IPS-18c (cell line): ENCODE results near the gene REPS2.

Source experiments
- H3K4me3 ChIP-seq: 2 replicates; pipeline ENCODE4 v1.7.0; 2013; ENCODE audit warnings: low read depth, mild to moderate bottlenecking, low read length, moderate library complexity; ENCODE audit not compliant: insufficient read depth
- H3K9me3 ChIP-seq: one replicate; pipeline ENCODE4 v1.6.1; 2013; ENCODE audit warnings: mild to moderate bottlenecking, low read length, moderate library complexity; ENCODE audit not compliant: control insufficient read depth, insufficient read depth

Gene REPS2

DNA sequence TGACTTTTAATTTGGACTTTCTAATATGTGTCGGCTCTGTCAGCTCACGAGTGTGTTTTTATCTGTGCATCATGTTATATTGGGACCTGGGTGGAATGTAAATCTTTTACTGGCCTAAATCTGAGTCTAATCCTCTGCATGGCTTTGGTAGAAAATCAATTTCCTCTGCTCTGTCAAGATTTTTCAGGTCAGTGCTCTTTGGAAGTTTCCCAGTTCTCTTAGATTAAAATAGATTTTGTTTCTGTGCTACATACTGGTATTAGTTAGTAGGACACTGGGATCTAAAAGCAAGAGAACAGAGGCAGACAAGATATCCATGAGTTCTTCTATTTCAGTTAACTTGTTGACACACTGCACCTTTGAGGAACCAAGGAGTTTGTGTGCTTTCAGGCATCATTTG, 39.7 kb downstream of the REPS2 start:
- Histone ChIP-seq H3K9me3 (peaks cover 2% of the 10 kb centered on the region), H3K4me3 (no peak overlapping the region)

DNA sequence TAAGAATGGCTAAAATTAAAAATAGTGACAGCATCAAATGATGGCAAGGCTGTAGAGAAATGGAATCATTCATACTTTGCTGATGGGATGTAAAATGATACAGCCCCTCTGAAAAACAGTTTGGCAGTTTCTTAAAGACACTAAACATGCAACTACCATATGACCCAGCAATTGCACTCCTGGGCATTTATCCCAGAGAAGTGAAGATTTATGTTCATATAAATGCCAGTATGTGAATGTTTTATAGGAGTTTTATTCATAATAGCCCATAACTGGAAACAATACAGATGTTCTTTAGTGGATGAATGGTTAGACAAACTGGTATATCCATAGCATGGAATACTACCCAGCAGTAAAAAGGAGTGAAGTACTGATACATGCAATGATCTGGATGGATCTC, 43.3 kb downstream of the REPS2 start:
- Histone ChIP-seq H3K4me3 (no peak overlapping the region), H3K9me3 (peaks cover 2% of the 10 kb centered on the region)

DNA sequence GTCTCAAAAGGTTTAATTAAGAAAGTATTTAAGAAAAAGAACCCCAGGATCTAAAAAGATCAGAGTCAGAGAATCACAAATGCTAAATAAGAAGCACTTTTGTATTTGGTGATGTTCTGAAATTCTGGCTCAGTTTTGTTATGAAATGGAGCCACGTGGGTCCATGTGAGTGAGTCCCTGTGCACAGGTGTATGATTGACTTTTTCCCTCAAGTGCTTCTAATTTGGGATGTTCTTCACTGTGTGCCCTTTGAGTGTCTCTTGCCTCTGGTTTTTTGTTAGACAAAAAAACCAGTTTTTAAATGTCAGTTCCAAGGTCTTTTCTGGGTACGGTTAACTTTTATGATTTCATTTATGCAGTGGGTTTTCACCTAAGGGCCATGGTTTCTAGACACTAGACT, 44.4 kb downstream of the REPS2 start:
- Histone ChIP-seq H3K9me3 (peaks cover 2% of the 10 kb centered on the region), H3K4me3 (no peak overlapping the region)

DNA sequence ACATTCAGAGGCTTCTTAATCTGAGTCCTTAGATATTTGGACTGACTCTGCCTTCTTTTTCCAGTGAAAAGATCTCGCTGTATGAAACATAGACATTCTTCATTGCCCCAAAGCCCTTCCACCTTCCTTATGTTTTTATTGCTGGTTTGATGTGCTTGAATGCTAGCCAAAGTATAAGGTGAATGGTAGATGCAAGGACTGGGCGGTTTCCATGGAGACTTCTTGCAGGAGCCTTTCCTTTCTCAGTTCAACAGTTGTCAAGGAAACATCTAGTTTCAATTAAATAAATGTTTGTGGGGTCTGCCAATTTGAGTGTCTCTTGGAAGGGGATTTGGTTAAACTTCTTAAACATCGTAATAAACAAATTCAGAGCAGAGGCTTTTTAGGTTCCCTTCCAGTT, 46.0 kb downstream of the REPS2 start:
- Histone ChIP-seq H3K9me3 (peaks cover 2% of the 10 kb centered on the region), H3K4me3 (no peak overlapping the region)

DNA sequence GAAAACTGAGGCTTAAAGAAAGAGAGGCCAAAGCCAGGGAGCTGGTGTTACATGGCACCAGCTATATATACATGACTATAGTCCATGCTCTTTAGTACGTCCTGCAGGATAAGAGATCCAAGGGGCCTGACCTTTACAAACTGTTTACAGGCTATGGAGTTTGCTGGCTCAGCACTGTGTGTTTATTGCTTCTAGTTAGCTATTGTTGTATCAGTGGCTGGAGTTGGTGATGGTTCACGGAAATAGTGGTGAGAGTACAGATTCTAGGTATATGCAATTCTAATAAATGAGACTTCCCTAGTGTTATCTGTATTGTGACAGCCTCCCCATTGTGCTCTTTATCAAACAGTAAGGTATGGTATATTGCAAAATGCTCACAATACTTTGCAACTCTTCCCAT, 46.5 kb downstream of the REPS2 start:
- Histone ChIP-seq H3K9me3 (peaks cover 2% of the 10 kb centered on the region), H3K4me3 (no peak overlapping the region)

DNA sequence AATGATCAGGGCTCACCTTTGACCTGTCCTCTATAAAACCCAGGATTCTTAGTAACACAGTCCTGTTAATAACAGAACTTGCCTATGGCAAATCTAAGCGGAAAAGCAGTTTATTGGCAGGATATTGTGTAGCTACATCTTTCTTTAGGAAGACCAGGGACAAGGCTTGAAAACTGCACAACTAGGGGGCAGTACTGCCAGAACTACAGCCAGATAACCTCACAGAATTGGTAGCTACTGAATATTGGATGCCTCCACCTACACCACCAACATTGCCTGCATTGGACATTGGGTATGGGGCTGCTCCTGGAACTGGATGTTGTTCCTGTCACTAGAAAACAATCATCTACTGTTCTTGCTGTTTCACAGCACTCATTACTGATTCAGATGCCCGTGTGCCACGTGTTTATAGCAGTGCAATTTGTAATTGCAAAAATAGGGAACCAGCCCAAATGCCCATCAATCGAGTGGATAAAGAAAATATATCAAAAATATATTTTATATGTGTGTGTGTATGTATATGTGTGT, 47.4 kb downstream of the REPS2 start:
- Histone ChIP-seq H3K4me3 (no peak overlapping the region), H3K9me3 (no peaks in the 10 kb centered on the region)

DNA sequence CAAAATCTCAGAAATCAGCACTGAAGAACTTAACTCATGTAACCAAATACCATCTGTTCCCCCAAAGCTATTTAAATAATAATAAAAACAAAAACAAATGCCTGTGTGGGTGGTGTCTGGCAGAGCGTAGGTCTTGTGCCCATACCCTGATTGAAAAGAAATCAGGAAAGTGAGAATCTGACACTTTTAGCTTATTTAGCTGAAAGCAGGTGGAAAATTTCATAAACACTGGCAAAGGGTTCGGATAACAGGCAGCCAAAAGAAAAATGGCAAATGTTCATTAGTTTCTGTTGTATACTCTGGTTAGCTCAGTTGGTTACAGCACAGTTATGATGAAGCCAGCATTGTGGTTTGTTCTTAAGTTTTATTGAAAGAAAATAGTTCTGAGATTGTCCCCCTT, 48.3 kb downstream of the REPS2 start:
- Histone ChIP-seq H3K9me3 (no peaks in the 10 kb centered on the region), H3K4me3 (no peak overlapping the region)

DNA sequence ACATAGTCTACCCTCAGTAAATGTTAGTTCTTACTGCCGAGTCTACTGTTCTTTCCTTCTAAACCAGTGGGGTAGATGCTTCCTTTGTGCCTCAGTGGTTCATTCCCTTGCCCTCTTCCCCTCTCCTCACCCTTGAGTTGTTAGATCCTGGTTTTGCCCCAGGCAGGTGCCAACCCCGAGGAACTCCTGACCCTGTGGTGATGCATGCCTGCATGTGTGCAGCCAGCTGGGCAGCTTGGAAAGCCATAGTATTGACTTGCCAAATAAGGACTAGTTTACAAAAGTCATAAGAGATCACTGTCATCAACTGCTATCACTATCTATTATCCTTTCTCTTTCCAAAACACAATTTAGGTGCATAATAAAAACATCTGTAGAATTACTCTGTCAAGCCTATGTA, 50.9 kb downstream of the REPS2 start:
- no peaks in the 10 kb centered on the region for H3K9me3 ChIP-seq
- no peak overlapping the region for H3K4me3 ChIP-seq

DNA sequence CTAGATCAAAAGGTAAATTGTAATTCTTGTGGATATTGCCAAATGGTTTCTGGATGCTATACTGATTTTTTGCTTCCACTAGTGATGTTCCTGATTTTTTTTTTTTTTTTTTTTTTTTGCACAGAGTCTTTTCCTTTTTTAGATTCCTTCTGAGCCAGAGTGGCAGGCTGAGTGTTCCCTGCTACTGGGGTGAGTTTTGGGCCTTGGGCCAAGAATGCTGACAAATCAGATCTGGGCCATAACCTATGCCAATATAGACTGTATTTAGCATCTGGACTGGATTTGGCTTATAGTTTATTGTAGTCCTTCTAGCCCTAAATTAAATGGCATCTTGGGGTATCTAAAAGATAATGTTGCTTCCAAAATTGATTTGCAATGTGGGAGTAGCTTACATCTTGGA, 52.8 kb downstream of the REPS2 start:
- Histone ChIP-seq H3K9me3 (no peaks in the 10 kb centered on the region), H3K4me3 (no peak overlapping the region)

DNA sequence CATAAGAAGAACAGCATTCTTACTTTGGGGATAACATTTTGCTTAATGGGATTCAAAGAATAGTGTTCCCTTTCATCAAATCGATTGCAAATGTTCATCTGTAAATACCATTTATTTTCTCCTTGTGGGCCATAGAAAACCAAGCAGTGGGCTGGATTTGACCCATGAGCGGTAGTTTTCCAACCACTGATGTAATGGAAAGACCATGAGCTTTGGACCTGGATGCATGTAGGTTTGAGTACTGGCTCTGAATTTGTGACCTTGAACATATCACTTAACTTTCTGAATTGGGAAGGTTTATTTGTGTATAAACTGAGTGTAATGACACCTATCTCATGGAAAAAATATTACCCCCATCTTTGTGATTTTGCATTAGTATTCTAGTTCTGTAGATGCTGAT, 54.3 kb downstream of the REPS2 start:
- H3K9me3 ChIP-seq, result no peaks in the 10 kb centered on the region
- no peak overlapping the region for H3K4me3 ChIP-seq

DNA sequence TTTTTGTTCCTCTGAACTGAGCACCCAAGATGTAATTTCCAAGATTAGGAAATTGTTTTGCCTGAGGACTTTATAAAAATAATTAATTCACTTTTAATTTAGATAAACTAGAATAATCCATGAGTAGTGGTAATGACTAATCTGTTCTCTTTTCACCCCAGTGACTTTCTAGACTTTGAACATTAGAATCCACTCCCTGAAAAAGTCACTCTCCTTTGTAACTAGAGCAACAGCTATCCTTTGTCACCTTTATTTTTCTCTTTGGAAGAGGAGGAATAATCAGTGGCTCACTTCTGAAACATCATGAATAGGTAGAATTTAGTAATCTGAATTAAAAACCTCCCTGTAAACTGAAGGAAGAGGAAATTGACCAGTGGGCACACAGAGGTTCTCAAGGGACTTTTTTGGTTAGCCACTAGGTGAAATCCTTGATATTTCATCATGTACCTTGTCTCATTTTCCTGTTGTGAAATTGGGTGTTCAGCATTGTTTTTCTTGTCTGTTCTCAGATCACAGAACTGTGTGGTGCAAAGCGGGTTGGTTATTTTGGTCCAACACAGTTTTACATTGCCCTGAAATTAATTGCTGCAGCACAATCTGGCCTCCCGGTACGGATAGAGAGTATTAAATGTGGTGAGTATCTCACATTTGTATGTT, 59.4 kb downstream of the REPS2 start:
- no peak overlapping the region for H3K4me3 ChIP-seq
- no peaks in the 10 kb centered on the region for H3K9me3 ChIP-seq

DNA sequence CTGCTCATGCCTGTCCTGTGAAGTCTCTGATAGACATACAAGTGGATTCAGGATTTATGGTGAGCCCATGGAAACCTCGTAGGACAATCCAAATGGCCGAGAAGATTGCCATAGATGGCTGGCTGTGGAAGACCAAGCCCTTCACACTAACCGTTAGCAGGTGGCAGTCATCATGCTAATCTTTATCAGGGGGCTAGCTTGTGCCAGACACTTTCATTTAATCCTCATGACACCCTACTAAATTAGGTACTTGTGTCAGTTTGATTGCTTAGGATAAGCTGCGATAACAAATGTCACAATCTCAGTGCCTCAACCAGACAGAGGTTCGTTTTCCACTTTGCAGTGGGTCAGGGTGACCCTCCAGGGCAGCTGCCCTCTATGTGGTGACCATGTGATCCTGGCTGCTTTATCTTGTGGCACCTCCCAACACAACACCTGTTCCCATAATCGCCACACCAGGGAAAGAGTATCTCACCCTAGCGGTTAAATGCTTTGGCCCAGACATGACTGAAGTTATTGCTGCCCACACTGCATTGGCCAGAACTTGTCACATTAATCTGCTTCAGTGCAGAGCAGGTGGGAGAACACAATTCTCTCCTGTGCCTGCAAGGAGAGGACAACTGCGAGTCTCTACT, 60.8 kb downstream of the REPS2 start:
- no peak overlapping the region for H3K4me3 ChIP-seq
- H3K9me3 ChIP-seq, result no peaks in the 10 kb centered on the region

DNA sequence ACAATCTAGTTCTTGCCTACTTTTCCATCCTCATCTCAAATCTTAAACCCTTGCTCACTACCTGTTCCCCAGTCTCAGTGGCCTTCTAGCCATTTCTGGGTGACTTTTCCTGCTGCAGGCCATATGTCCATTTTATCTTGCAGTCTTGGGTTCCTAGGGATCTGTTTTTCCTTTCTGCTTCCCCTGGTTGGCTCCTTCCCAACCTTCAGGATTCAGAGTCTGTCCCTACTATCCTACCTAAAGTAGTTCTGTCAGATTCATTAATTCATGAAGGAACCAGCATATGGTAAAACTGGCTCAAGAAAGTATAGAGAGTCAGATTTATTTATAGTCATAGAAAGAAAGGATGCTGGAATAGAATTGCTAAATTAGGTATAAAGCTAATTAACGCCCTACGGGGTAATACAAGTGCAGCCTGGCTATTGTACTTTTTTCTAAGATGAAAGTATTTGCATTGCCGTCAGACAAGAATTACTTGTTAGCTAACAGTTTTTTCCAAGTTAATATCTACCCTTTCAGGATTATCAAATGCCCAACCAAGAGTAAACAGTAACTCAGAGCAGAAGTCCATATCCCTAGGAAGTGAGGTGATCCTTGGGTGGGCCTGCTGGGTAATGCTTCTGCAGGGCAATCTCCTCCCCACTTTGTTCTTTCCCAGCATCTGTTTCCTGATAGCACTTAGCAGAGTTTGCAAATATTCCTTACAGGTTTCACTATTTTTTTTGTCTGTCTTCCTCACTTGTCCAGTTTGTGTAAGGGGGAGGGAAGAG, 63.6 kb downstream of the REPS2 start:
- H3K9me3 ChIP-seq, result no peaks in the 10 kb centered on the region
- H3K4me3 ChIP-seq, result no peak overlapping the region

DNA sequence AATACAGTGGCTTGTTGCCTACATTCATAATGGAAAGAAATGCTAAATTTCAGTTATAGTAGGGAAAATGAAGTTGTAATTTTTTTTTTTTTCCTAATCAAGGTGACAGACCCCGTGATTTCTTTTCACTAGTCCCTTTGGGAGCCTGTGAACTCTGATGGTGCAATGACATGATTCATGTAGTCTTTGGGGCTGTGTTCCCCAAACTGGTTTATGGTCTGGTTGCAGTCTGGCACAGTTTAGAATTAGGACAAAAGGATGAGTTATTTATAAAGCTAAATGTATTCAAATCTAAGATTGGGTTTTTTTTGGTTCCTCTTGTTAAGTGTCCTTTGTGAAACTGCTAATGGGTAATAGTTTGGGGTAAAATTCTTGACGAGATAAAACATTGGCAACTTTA, 66.0 kb downstream of the REPS2 start:
- no peaks in the 10 kb centered on the region for H3K9me3 ChIP-seq
- no peak overlapping the region for H3K4me3 ChIP-seq

DNA sequence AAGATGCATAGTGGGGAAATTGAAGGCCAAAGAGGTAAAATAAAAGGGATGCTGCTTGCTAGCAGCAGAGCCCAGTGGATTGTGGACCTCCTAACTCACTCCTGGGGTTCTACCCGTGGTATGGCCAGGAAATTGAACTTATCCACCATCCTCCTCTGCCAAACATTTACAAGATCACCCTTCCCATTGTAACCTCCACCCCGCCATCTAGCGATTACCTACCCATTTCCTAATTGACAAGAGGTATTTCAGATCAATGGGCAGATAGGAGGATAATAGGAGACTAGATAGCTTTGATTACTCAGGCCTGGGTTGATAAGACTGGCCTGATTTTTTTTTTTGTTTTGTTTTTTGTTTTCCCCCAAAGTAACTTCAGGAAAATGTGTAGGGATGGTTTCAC, 67.8 kb downstream of the REPS2 start:
- H3K4me3 ChIP-seq, result no peak overlapping the region
- H3K9me3 ChIP-seq, result no peaks in the 10 kb centered on the region

DNA sequence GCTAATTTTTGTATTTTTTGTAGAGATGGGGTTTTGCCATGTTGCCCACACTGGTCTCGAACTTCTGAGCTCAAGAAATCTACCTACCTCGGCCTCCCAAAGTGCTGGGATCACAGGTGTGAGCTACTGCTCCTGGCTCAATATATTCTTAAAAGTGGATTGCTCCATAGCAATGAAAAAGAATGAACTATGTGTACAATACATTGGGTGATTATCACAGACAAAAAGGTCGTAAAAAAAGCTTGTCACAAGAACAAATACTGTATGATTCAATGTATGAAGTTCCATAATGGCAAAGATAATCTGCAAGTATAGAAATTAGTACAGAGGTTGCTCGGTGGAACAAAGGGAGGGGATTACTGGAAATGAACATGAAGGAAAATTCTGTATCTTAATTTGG, 70.7 kb downstream of the REPS2 start:
- Histone ChIP-seq H3K4me3 (no peak overlapping the region), H3K9me3 (no peaks in the 10 kb centered on the region)

DNA sequence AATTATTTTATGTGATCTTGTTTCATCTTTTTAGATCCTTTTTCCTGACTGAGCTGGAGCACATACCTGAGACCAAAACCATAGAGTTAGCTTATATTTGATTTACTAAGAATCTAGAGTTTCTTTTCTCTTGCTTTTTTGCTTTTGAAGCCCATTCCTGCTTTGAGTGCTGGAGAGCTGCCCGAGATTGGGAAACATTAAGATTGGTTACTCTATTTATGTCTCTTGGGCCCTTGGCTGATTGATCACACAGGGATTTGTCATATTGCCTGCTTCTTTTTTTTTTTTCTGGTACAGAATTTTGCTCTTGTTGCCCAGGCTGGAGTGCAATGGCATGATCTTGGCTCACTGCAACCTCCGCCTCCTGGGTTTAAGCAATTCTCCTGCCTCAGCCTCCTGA, 73.9 kb downstream of the REPS2 start:
- Histone ChIP-seq H3K9me3 (no peaks in the 10 kb centered on the region), H3K4me3 (no peak overlapping the region)
